Activated CD4-positive, alpha-beta T cell treated with anti-CD3 and anti-CD28 coated beads for 1 hour (primary cell): Measurements from ENCODE around the gene ANKRD20A1.
"Not testable (repeated sequence)": the region's sequence is repeated elsewhere in the genome, so short reads cannot be mapped to it uniquely, and the experiment has no call there.

ENCODE experiments used
- DNase-seq: peaks from one replicate; pipeline ENCODE4 v3.0.0-alpha.2; 2020

ANKRD20A1 gene

GRCh38 chr9:67858871-67859270 lies at the start of gene ANKRD20A1:
Gene ANKRD20A1, plus strand, starts transcription at chr9:67858931. Its CDS starts 496 bp downstream, at chr9:67859427.
- not testable (repeated sequence) for DNase-seq

DNA sequence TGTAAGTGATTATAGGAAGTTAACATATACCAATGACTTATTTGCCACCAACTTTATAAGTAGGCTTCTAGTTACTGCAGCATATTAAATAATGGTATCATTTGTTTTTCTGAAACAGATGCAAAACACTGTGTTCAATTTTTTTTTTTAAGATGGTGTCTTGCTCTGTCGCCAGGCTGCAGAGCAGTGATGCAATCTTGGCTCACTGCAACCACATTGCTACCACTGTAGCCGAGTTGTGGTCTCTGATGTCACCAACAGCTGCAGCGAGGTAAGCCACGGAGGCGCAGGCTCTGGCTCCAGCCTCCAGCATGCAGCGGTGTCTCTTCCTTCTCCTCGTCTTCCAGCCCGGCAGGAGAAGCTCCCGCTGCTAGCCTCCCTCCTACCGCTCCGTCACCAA lies 26.6 kb upstream of the ANKRD20A1 start:
- not testable (repeated sequence) for DNase-seq
